Stomach (tissue), 9 donors: ENCODE measurements around the gene KIF20B. TPM values are rescaled to one million over a fixed set of nuclear protein-coding genes. Genes with fewer than 3 reads are reported as not detected.

ENCODE experiments used
- DNase-seq, 2 donors: peaks; one replicate each; pipeline versions ENCODE4 v3.0.0 to v3.0.0-alpha.2; 2013 to 2019
- H3K27ac ChIP-seq, 5 donors: fragments of 200-600 bp in 4 of 5; sonication (generic) in 4 of 5; one replicate each; pipeline ENCODE4 v1.5.1; 2013 to 2019; ENCODE audit warnings: mild to moderate bottlenecking in 1 of 5, moderate library complexity in 1 of 5
- H3K27me3 ChIP-seq, 3 donors: fragments of 200-600 bp; sonication (generic); one replicate each; pipeline ENCODE4 v1.5.1; 2017 to 2019; ENCODE audit warnings: mixed run types in 1 of 3
- H3K36me3 ChIP-seq, 4 donors: fragments of 200-600 bp; sonication (generic); 1 replicate in 3 of 4; 2 replicates in 1 of 4; pipeline ENCODE4 v1.5.1; 2016 to 2019
- H3K4me1 ChIP-seq, 4 donors: fragments of 200-600 bp; sonication (generic); one replicate each; pipeline ENCODE4 v1.5.1; 2016 to 2019
- H3K4me3 ChIP-seq, 4 donors: fragments of 200-600 bp; sonication (generic) in 3 of 4; one replicate each; pipeline ENCODE4 v1.5.1; 2016 to 2019; ENCODE audit warnings: mild to moderate bottlenecking in 1 of 4
- H3K9me3 ChIP-seq, 4 donors: fragments of 200-600 bp; sonication (generic); one replicate each; pipeline ENCODE4 v1.5.1; 2016 to 2019
- CTCF ChIP-seq, 7 experiments: fragments of 450-650 bp in 4 of 7; fragments of 200-600 bp in 3 of 7; sonication (generic) in 3 of 7; IDR thresholded peaks; one replicate each; pipeline ENCODE4 v1.5.1; 2016 to 2019; ENCODE audit warnings: antibody characterized with exemption in 7 of 7, control low read depth in 2 of 7, mild to moderate bottlenecking in 1 of 7
- EP300 ChIP-seq: sonication (generic); formaldehyde crosslinking; IDR thresholded peaks from one replicate; pipeline ENCODE4 v1.6.1; 2017; ENCODE audit warnings: antibody characterized with exemption
- POLR2A ChIP-seq, 4 donors: fragments of 450-650 bp; IDR thresholded peaks; one replicate each; pipeline ENCODE4 v1.6.1; 2016; ENCODE audit warnings: antibody characterized with exemption in 4 of 4, control low read depth in 2 of 4, mild to moderate bottlenecking in 1 of 4, moderate library complexity in 1 of 4
- POLR2AphosphoS5 ChIP-seq, 3 donors: sonication (generic); formaldehyde crosslinking; IDR thresholded peaks; one replicate each; pipeline ENCODE4 v1.6.1; 2016; ENCODE audit warnings: antibody characterized with exemption in 3 of 3
- WGBS, 5 donors: extraction: QIAGEN DNeasy Blood & Tissue Kit in 3 of 5; methylation state at CpG; one replicate each; pipeline versions ENCODE4 v1.1.5 to v1.1.7; 2013 to 2018; 5-methylcytosine and 5-hydroxymethylcytosine counted together
- intact Hi-C: fragments of 100-400 bp; cut with DNase I; formaldehyde crosslinking; loops from one replicate; pipeline ENCODE4 v1.15.1; 2023; ENCODE audit warnings: low total_unique reads
- polyA plus RNA-seq, 3 donors: library from polyadenylated mRNA; stranded (reverse); fragments of 200-250 nt; gene quantifications; one replicate each; pipeline ENCODE4 v1.2.3, GENCODE V29; 2013
- total RNA-seq, 5 donors: library from RNA; depleted of rRNA; stranded (reverse); fragments of >200 nt; gene quantifications; one replicate each; pipeline versions ENCODE4 v1.1.0 to v1.2.3, GENCODE V29; 2014 to 2016
- donor health status: healthy with polysubstance abuse.
- donor health status: Bipolar disorder and iron deficiency.
- donor health status: healthy.

KIF20B gene
- total and polyA plus RNA-seq, 8 donors, result 1.5 to 10.6 (median 2.3) TPM

GRCh38 chr10:89741126-89741762 lies 39.9 kb downstream of the KIF20B start:
- no peaks in the 10 kb centered on the region for H3K4me1 ChIP-seq
- H3K4me3 ChIP-seq, result no peak overlapping the region
- no peaks in the 10 kb centered on the region for H3K27me3 ChIP-seq
- WGBS, 5 donors, result 84 to 96% (median 92%) methylated on average over 4 of the region's 4 CpGs
- no peak for TF ChIP-seq CTCF (IDR thresholded peaks at IDR 0.05)
- no peak for TF ChIP-seq POLR2AphosphoS5 (IDR thresholded peaks at IDR 0.05)
- no peak for TF ChIP-seq EP300
- TF ChIP-seq POLR2A (IDR thresholded peaks at IDR 0.05), result no peak
- H3K36me3 ChIP-seq, result peaks cover 0 to 19% (median 11%) of the 10 kb centered on the region in 4 donors
- DNase-seq, result no peak
- intact Hi-C loops, result no loop called here
- H3K27ac ChIP-seq, result no peak overlapping the region
- no peaks in the 10 kb centered on the region for H3K9me3 ChIP-seq

- no peak for DNase-seq
- intact Hi-C loops, result no loop called here
- no peak for TF ChIP-seq EP300
- no peak for TF ChIP-seq POLR2A (IDR thresholded peaks at IDR 0.05)
- TF ChIP-seq CTCF (IDR thresholded peaks at IDR 0.05), result no peak
- TF ChIP-seq POLR2AphosphoS5 (IDR thresholded peaks at IDR 0.05), result no peak
These were observed 42.6 kb downstream of the KIF20B start for GRCh38 chr10:89744026-89744425.

GRCh38 chr10:89745903-89746302 lies 44.5 kb downstream of the KIF20B start:
- H3K4me1 ChIP-seq, result no peaks in the 10 kb centered on the region
- no peak overlapping the region for H3K4me3 ChIP-seq
- intact Hi-C loops, result no loop called here
- no peak overlapping the region for H3K27ac ChIP-seq
- no peak for TF ChIP-seq POLR2AphosphoS5 (IDR thresholded peaks at IDR 0.05)
- no peak for TF ChIP-seq POLR2A (IDR thresholded peaks at IDR 0.05)
- TF ChIP-seq CTCF (IDR thresholded peaks at IDR 0.05), result no peak
- TF ChIP-seq EP300, result no peak
- no peaks in the 10 kb centered on the region for H3K27me3 ChIP-seq
- no peaks in the 10 kb centered on the region for H3K9me3 ChIP-seq
- DNase-seq, result no peak
- 91 to 97% (median 96%) methylated on average over 7 of the region's 7 CpGs for WGBS, 5 donors
- H3K36me3 ChIP-seq, result peaks cover 0 to 16% (median 9%) of the 10 kb centered on the region in 4 donors

More at GRCh38 chr10:89744026-89744425, 42.6 kb downstream of the KIF20B start:
- Histone ChIP-seq H3K36me3 (peaks cover 0 to 20% (median 9%) of the 10 kb centered on the region in 4 donors), H3K9me3 (no peaks in the 10 kb centered on the region), H3K27ac (no peak overlapping the region), H3K27me3 (no peaks in the 10 kb centered on the region), H3K4me1 (no peaks in the 10 kb centered on the region), H3K4me3 (no peak overlapping the region)
- WGBS, 5 donors, result 49 to 93% (median 86%) methylated on average over 1 of the region's 1 CpG

- H3K27me3 ChIP-seq, result no peaks in the 10 kb centered on the region
- intact Hi-C loops, result no loop called here
- no peaks in the 10 kb centered on the region for H3K9me3 ChIP-seq
- no peaks in the 10 kb centered on the region for H3K4me1 ChIP-seq
- peaks cover 0 to 14% (median 9%) of the 10 kb centered on the region in 4 donors for H3K36me3 ChIP-seq
- H3K27ac ChIP-seq, result no peak overlapping the region
- no peak for DNase-seq
- TF ChIP-seq POLR2A (IDR thresholded peaks at IDR 0.05) (no peak), CTCF (IDR thresholded peaks at IDR 0.05) (no peak), POLR2AphosphoS5 (IDR thresholded peaks at IDR 0.05) (no peak), EP300 (no peak)
- WGBS, 5 donors, result 86 to 90% (median 89%) methylated on average over 1 of the region's 1 CpG
- H3K4me3 ChIP-seq, result no peak overlapping the region
These were observed 49.1 kb downstream of the KIF20B start for GRCh38 chr10:89750441-89750840.
